ENCODE results near the gene CRY2. TPM values are rescaled to one million over a fixed set of nuclear protein-coding genes. Genes with fewer than 3 reads are reported as not detected.

The CRY2 gene
- total RNA-seq, 1 donor from 2014 or later, result 74.2 TPM

DNA sequence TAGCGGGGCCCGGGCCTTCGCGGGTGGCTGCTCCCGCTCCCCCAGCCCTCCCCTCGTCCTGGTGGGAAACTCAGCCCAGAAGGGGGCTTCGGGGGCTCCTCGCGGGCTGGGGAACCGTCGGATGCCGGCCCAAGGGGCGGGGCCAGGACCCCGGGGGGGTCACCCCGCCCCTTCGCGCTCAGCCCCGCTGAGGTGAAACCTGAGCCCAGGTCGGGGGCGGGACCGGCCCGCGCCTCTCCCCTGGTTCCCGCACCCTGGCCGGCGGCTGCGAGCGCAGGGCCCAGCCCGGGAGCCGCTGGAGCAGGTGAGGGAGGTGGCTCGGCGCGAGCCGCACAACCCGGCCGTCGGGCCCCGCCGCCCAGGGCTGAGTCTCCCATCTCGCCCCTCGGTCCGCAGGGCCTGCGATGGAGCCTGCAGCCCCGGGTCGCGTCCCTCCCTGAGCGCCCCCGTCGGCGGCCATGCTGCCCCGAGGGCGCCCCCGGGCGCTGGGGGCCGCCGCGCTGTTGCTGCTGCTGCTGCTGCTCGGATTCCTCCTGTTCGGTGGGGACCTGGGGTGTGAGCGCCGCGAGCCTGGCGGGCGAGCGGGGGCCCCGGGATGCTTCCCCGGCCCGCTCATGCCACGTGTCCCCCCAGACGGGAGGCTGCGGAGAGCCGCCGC lies 75.3 kb downstream of the CRY2 start, which contains the start of gene LARGE2:
Gene LARGE2 (plus strand): TSS at position 232 of the 658 bp plus-strand sequence. CDS start 227 bp downstream, at position 459.
- intact Hi-C loops (cut with DNase I), result no loop called here
- no peak for ATAC-seq
- peak; percentile 47 for DNase-seq (ENCODE audit: low spot score)

- intact Hi-C loops (cut with DNase I), result no loop called here
- ATAC-seq, result no peak
- DNase-seq (ENCODE audit: low spot score), result peak; percentile 54
Observed at GRCh38 chr11:45924036-45924915, 77.0 kb downstream of the CRY2 start.

DNA sequence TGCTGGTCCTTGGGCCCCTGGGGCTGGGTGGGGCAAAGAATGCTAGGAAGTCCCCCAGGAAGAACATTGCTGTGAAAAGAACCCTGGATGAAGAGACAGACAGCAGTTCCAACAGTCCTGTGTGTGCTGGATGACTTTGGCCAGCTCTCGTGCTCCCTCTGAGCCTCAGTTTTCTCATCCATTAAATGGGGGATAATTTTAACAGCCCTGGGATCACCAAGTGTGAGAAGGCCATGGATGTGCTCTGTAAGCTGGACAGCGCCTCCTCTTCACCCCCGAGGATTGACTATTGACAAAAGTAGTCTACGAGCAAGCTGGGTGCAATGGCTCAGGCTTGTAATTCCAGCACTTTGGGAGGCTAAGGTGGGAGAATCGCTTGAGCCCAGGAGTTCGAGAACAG lies 77.7 kb downstream of the CRY2 start:
- DNase-seq (ENCODE audit: low spot score) (peak; percentile 32), ATAC-seq (no peak)
- intact Hi-C loops (cut with DNase I), result no loop called here

- intact Hi-C loops (cut with DNase I), result no loop called here
- DNase-seq (ENCODE audit: low spot score) (no peak), ATAC-seq (no peak)
Observed at GRCh38 chr11:45925550-45925949, 78.3 kb downstream of the CRY2 start.

DNA sequence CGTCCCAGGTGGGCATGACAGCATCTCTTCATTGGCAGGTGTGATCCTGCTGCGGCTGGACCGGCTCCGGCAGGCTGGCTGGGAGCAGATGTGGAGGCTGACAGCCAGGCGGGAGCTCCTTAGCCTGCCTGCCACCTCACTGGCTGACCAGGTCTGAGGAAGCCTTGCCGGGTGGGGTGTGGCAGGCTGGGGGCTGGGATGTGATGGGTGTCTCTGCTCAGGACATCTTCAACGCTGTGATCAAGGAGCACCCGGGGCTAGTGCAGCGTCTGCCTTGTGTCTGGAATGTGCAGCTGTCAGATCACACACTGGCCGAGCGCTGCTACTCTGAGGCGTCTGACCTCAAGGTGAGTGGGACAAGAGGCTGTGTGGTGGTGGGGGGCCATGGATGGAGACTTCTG lies 78.7 kb downstream of the CRY2 start:
- intact Hi-C loops (cut with DNase I), result no loop called here
- DNase-seq (ENCODE audit: low spot score), result peak; percentile 56
- no peak for ATAC-seq

DNA sequence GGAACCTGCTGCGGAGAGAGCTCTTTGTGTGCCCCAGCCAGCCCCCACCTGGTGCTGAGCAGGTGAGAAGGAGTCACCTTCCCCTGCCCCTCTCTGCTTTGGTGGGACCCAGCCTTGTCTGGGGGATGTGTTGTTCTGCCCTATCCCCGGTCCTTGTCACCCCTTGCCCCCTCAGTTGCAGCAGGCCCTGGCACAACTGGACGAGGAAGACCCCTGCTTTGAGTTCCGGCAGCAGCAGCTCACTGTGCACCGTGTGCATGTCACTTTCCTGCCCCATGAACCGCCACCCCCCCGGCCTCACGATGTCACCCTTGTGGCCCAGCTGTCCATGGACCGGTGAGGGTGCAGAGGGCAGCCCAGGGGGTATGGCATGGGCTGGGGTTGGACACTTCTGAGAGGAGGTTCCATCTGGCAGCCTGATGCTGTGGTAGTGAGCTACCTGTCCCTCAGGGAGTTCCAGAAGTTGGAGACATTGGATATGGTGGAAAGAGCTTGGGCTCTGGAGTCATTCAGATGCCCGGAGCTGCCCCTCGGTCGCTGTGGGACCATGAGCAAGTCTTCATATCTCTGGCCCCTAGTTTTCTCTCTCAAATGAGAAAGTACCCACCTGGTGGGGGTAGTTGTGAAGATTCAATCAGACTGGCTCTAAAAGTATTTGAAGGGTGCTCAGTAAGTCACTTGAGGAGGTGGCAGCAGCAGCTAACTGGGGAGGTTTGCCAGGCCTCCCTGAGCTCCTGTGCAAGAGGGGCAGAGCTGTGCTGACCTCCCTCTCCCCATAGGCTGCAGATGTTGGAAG lies 79.5 kb downstream of the CRY2 start:
- ATAC-seq (no peak), DNase-seq (ENCODE audit: low spot score) (peak; percentile 54)
- intact Hi-C loops (cut with DNase I), result no loop called here

DNA sequence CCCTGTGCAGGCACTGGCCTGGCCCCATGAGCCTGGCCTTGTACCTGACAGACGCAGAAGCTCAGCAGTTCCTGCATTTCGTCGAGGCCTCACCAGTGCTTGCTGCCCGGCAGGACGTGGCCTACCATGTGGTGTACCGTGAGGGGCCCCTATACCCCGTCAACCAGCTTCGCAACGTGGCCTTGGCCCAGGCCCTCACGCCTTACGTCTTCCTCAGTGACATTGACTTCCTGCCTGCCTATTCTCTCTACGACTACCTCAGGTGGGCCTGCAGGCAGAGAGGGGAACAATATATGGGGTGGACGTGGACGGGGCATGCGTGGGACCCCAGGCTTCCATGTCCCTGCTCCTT lies 80.0 kb downstream of the CRY2 start:
- intact Hi-C loops (cut with DNase I), result no loop called here
- ATAC-seq (no peak), DNase-seq (ENCODE audit: low spot score) (peak; percentile 32)

DNA sequence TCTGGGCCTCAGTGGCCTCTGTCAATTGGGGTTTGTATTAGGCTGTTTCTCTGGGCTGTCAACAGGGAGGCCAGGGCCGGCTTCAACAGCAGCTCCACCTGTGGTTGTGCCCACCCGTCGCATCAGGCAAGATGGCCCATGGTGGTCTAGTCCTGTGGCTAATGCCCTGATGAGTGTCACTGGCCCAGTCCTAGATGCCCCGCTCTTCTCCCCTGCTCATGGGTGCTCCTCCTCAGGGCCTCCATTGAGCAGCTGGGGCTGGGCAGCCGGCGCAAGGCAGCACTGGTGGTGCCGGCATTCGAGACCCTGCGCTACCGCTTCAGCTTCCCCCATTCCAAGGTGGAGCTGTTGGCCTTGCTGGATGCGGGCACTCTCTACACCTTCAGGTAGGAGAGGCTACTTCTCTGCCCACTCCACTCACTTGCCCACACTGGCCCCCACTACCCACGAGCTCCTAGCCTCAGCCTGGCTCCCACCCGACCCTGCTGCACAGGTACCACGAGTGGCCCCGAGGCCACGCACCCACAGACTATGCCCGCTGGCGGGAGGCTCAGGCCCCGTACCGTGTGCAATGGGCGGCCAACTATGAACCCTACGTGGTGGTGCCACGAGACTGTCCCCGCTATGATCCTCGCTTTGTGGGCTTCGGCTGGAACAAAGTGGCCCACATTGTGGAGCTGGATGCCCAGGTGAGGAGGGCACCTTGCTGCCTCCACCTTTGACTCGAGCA lies 80.6 kb downstream of the CRY2 start:
- DNase-seq (ENCODE audit: low spot score), result peak; percentile 51
- ATAC-seq, result no peak
- intact Hi-C loops (cut with DNase I), result no loop called here

GRCh38 chr11:45928535-45929215 lies 81.4 kb downstream of the CRY2 start:
- DNase-seq (ENCODE audit: low spot score), result peak; percentile 48
- intact Hi-C loops (cut with DNase I), result no loop called here

GRCh38 chr11:45929486-45930030 lies 82.3 kb downstream of the CRY2 start:
- ATAC-seq (no peak), DNase-seq (ENCODE audit: low spot score) (no peak)
- intact Hi-C loops (cut with DNase I), result no loop called here

More at GRCh38 chr11:45928535-45929215, 81.4 kb downstream of the CRY2 start:
- ATAC-seq, result no peak

DNA sequence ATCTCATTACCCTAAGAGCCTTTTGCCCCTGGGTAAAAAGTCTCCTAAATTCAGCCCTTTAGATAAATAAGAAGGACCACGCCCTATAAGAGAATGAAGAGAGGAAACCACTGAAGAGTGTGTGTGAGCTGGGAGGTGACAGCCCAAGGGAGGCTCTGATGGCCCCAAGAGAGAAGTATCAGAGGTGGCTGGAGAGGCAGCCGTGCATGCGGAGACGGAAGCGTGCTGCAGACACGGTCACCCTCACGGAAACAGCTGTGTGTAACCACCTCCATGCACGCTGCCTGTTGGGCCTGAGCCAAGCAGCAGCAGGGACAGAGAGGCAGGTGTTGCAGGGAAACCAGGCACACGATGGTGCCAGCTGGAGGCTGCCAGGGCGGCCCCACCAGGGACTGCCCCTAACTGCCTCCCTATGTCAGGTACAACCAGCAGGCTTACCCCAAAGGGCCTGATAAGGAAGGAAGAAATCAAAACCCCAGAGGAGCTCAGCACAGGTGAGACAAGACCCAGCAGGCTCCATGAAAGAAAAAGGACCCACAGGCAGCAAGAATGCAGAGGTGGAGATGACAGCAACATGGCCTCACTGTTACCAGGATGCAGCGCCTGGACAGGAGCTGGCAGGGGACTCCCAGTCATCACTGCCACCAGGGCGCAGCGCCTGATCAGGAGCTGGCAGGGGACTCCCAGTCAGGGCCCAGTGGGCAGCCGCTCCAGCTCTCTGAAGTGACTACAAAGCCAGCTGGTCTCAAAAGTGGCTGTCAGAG lies 82.9 kb downstream of the CRY2 start:
- intact Hi-C loops (cut with DNase I), result no loop called here
- ATAC-seq, result no peak

GRCh38 chr11:45930951-45931570 lies 83.8 kb downstream of the CRY2 start:
- DNase-seq (ENCODE audit: low spot score), result no peak
- intact Hi-C loops (cut with DNase I), result no loop called here
- ATAC-seq, result no peak

More for the DNA sequence above, 82.9 kb downstream of the CRY2 start:
- DNase-seq (ENCODE audit: low spot score), result no peak

GRCh38 chr11:45931739-45932138 lies 84.5 kb downstream of the CRY2 start:
- intact Hi-C loops (cut with DNase I), result no loop called here
- ATAC-seq (peak; percentile 39), DNase-seq (ENCODE audit: low spot score) (no peak)

DNA sequence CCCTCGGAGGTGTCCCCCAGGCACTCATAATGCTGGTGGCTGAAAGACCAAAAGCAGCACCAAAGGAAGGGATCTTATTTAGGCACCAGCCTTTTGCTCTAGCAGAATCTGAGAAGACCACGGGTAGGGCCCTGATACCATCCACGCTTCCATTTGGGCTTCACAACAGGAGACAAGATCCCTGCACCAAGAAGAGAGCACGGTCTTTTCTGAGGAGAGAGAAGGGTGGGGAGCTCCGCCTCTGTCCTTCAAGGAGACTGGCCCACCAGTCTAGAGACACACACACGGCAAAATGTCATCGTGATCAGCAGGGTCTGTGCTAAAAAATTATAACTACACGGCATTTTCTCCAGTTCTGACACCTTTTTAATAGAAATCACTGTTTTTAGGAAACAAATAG lies 84.9 kb downstream of the CRY2 start:
- ATAC-seq (no peak), DNase-seq (ENCODE audit: low spot score) (no peak)
- intact Hi-C loops (cut with DNase I), result no loop called here

Measured in sciatic nerve (tissue), 2 donors.